Naive B cell (primary cell): ENCODE measurements around the gene MIGA1. TPM values are rescaled to one million over a fixed set of nuclear protein-coding genes. Genes with fewer than 3 reads are reported as not detected.
"Not testable (repeated sequence)": the region's sequence is repeated elsewhere in the genome, so short reads cannot be mapped to it uniquely, and the experiment has no call there.

Experiments
- ATAC-seq, 2 donors: fragments of 150-1000 bp; cut with Tn5 transposase; 2 replicates each; pipeline ENCODE4 v1.10.0; 2021; ENCODE audit warnings: low read depth in 2 of 2, mild to moderate bottlenecking in 2 of 2, moderate library complexity in 2 of 2
- DNase-seq: peaks from one replicate; pipeline ENCODE4 v3.0.0; 2022
- H3K27ac Mint-ChIP-seq, 6 donors: one replicate each; pipeline ENCODE4 v1.8.0; 2020 to 2022; ENCODE audit warnings: mild to moderate bottlenecking in 6 of 6, mixed read lengths in 6 of 6, moderate library complexity in 5 of 6, inconsistent platforms in 2 of 6
- H3K27me3 Mint-ChIP-seq, 3 donors: one replicate each; pipeline ENCODE4 v1.8.0; 2021 to 2022; ENCODE audit warnings: mixed read lengths in 3 of 3, mild to moderate bottlenecking in 1 of 3
- H3K36me3 Mint-ChIP-seq, 2 donors: one replicate each; pipeline ENCODE4 v1.8.0; 2020 to 2022; ENCODE audit warnings: mixed read lengths in 2 of 2, inconsistent platforms in 1 of 2, mild to moderate bottlenecking in 1 of 2
- H3K4me1 Mint-ChIP-seq, 3 donors: one replicate each; pipeline ENCODE4 v1.8.0; 2020 to 2022; ENCODE audit warnings: mixed read lengths in 3 of 3, inconsistent platforms in 1 of 3, mild to moderate bottlenecking in 1 of 3, moderate library complexity in 1 of 3
- H3K4me3 Mint-ChIP-seq, 8 donors: one replicate each; pipeline ENCODE4 v1.8.0; 2020 to 2022; ENCODE audit warnings: mild to moderate bottlenecking in 8 of 8, mixed read lengths in 8 of 8, moderate library complexity in 8 of 8, inconsistent platforms in 2 of 8
- H3K9me3 Mint-ChIP-seq, 7 donors: one replicate each; pipeline ENCODE4 v1.8.0; 2020 to 2022; ENCODE audit warnings: mixed read lengths in 7 of 7, mild to moderate bottlenecking in 5 of 7, inconsistent platforms in 2 of 7, moderate library complexity in 1 of 7
- polyA plus RNA-seq, 6 donors: library from polyadenylated mRNA; unstranded; fragments of 300-500 nt; fragmentation: Illumina TruSeq; gene quantifications; one replicate each; pipeline ENCODE4 v1.2.3, GENCODE V29; 2021; ENCODE audit warnings: low read depth in 6 of 6

MIGA1 gene
- polyA plus RNA-seq, 6 donors from 2014 or later = 7.4 to 15.3 (median 13.0) TPM

DNA sequence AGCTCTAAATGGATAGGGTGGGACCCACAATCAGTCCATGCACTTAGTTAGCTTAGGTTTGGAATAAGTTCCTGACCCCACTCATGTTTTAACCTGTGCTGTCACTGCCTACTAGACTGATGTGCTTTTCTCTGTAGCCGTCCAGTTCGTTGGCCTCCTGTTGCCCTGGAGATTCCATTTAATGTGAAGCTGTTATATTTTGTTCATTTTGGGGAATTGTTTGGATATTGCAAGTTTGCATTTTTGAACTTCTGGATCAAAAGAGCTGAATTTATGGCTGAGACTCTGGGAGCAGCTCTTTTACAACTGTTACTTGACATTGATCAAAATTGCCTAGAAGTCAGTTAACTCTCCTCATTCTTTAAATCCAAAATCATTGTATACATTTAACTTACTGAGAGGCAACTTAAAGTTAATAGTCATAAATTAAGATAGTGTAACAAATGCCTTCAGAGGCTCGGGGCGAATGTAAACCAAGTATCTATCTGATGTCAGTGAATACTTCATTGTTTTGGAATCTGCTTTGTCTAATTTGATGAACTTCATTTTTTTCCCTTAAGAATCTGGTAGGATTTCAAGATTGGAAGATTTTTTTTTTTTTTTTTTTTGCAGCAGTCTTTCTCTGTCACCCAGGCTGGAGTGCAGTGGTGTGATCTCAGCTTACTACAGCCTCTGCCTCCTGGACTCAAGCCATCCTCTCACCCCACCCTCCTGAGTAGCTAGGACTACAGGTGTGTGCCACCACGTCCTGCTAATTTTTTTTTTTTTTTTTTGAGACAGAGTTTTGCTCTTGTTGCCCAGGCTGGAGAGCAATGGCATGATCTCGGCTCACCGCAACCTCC, 38.1 kb downstream of the MIGA1 start:
- Mint-ChIP-seq H3K9me3 (no peaks in the 10 kb centered on the region), H3K36me3 (peaks cover 18 to 24% of the 10 kb centered on the region in 2 donors), H3K27me3 (no peaks in the 10 kb centered on the region)

DNA sequence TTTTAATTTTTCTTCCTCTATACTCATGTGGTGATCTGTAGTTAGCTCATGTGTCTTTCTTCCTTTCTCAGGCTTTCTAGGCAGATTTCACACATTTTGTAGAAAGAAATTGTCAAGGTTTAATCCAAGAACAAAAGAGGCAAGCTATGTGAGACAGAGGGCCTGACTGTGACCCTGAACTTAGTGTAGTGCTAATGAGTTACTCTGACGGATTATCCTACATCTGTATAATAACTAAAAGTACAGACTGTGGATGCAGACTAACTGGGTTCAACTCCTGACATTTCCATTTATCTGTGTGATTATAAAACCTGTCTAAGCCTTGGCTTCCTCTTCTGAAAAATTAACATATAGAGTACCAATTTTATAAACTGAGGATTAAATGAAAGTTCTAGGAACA, 40.7 kb downstream of the MIGA1 start:
- peaks cover 15 to 24% of the 10 kb centered on the region in 2 donors for H3K36me3 Mint-ChIP-seq
- H3K27ac Mint-ChIP-seq = peak overlapping the region in 1 of 6 donors; percentile 54
- peaks cover 1 to 3% (median 3%) of the 10 kb centered on the region in 3 donors for H3K4me1 Mint-ChIP-seq
- H3K27me3 Mint-ChIP-seq = no peaks in the 10 kb centered on the region
- no peak for DNase-seq
- no peak overlapping the region for H3K4me3 Mint-ChIP-seq
- ATAC-seq = no peak
- H3K9me3 Mint-ChIP-seq = no peaks in the 10 kb centered on the region

More for the DNA sequence above, 38.1 kb downstream of the MIGA1 start:
- ATAC-seq (no peak), DNase-seq (no peak)
- H3K27ac Mint-ChIP-seq = peak overlapping the region in 2 of 6 donors; percentile 32 to 75
- H3K4me3 Mint-ChIP-seq = no peak overlapping the region
- H3K4me1 Mint-ChIP-seq = no peaks in the 10 kb centered on the region

DNA sequence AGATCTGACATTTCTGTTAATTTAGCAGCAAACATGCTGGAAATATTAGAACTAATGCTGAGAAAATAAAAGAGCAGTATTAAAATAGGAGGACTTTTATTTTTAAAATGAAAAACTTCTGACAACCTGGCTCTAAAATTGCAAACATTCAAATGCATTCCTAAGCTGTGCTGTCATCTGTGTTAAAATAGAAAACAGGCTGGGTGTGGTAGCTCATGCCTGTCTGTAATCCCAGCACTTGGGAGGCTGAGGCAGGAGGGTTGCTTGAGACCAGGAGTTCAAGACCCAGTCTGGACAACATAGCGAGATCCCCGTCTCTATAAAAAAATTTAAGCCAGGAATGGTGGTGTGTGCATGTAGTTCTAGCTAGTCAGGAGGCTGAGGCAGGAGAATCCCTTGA, 44.6 kb downstream of the MIGA1 start:
- Mint-ChIP-seq H3K36me3 (peaks cover 9 to 10% of the 10 kb centered on the region in 2 donors), H3K4me1 (peaks cover 6 to 8% (median 6%) of the 10 kb centered on the region in 3 donors), H3K27me3 (no peaks in the 10 kb centered on the region), H3K27ac (no peak overlapping the region), H3K4me3 (peak overlapping the region in 1 of 8 donors; percentile 64), H3K9me3 (no peaks in the 10 kb centered on the region)
- ATAC-seq (no peak), DNase-seq (no peak)

DNA sequence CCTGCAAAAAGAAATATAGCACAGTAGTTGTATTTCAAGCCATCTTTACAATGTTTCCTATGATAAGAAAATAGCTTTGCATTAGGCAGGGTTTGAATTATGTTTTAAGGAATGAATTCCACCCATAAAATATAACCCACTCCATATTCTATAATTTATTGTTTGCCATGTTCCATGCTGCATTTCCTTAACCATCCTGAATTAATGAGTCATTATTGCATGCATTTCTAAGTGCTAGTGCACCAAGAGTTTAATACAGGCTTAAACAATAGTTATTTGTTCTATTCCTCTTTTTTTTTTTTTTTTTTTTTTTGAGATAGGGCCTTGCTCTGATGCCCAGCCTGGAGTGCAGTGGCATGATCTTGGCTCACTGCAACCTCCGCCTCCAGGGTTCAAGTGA, 45.2 kb downstream of the MIGA1 start:
- no peak for ATAC-seq

DNA sequence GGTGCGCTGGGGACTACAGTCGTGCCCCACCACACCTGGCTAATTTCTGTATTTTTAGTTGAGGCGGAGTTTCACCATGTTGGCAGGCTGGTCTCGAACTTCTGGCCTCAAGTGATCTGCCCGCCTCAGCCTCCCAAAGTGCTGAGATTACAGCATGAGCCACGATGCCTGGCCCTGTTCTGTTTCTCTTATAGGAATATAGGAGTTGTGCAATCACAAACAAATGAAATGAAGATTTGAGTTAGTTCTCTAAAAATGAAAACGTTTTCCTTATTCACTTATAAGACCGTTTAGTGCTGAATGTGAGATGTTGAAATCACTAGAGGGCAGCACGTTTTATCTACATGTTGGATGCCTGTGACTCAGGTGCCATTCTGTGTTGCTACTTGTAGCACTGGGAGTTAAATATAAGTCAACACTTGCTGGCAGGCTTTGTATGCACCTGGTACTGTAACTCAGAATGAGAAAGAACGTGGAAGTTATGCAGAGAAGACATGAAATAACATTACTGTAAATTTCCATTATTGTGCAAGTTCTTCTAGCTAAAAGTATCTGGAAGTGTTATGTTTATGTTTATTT, 45.8 kb downstream of the MIGA1 start:
- Mint-ChIP-seq H3K27me3 (no peaks in the 10 kb centered on the region), H3K27ac (peak overlapping the region in 4 of 6 donors; percentile 19 to 73 (median 53)), H3K9me3 (no peaks in the 10 kb centered on the region), H3K36me3 (peaks cover 2 to 9% of the 10 kb centered on the region in 2 donors), H3K4me3 (peak overlapping the region in 1 of 8 donors; percentile 56), H3K4me1 (peaks cover 6 to 8% (median 6%) of the 10 kb centered on the region in 3 donors)
- ATAC-seq (peak; percentile 50 to 52), DNase-seq (peak; percentile 3)

More for the DNA sequence above, 45.2 kb downstream of the MIGA1 start:
- H3K9me3 Mint-ChIP-seq = no peaks in the 10 kb centered on the region
- peak overlapping the region in 2 of 6 donors; percentile 47 to 59 for H3K27ac Mint-ChIP-seq
- peaks cover 6 to 8% (median 6%) of the 10 kb centered on the region in 3 donors for H3K4me1 Mint-ChIP-seq
- peaks cover 7 to 9% of the 10 kb centered on the region in 2 donors for H3K36me3 Mint-ChIP-seq
- H3K4me3 Mint-ChIP-seq = peak overlapping the region in 1 of 8 donors; percentile 56
- no peak for DNase-seq
- no peaks in the 10 kb centered on the region for H3K27me3 Mint-ChIP-seq

DNA sequence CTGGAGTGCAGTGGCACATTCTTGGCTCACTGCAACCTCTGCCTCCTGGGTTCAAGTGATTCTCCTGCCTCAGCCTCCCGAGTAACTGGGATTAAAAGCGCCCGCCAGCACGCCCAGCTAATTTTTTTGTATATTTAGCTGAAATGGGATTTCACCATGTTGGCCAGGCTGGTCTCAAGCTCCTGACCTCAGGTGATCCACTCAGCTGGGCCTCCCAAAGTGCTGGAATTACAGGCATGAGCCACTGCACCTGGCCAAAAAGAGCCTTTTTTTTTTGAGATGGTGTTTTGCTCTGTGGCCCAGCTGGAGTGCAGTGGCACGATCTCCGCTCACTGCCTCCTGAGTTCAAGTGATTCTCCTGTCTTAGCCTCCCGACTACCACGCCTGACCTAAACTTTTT, 47.4 kb downstream of the MIGA1 start:
- ATAC-seq = not testable (repeated sequence)

DNA sequence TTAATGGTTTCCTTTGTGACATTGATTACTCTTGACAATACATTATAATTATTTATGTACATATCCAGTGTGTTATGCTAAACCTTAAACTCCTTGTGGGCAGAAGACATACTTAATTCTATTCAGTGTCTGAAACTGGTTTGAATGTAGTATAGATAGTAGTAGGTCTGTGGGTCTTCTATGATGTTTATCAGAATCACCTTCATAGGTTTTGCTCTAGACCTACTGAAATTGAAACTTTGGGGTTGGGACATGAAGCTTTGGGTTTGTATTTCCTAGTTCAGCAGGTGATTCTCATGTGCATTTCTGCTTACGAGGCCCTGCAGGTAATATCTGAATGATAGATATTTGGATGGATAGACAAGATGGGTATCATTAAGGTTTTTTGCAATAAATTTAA, 48.6 kb downstream of the MIGA1 start:
- H3K4me3 Mint-ChIP-seq = no peak overlapping the region
- no peaks in the 10 kb centered on the region for H3K27me3 Mint-ChIP-seq
- H3K4me1 Mint-ChIP-seq = peaks cover 6 to 8% (median 6%) of the 10 kb centered on the region in 3 donors
- DNase-seq = no peak
- H3K36me3 Mint-ChIP-seq = peaks cover 0 to 8% of the 10 kb centered on the region in 2 donors
- H3K9me3 Mint-ChIP-seq = no peaks in the 10 kb centered on the region
- no peak for ATAC-seq
- H3K27ac Mint-ChIP-seq = no peak overlapping the region

More for the DNA sequence above, 47.4 kb downstream of the MIGA1 start:
- not testable (repeated sequence) for H3K4me3 Mint-ChIP-seq, H3K27me3 Mint-ChIP-seq, H3K9me3 Mint-ChIP-seq, H3K4me1 Mint-ChIP-seq, H3K27ac Mint-ChIP-seq, H3K36me3 Mint-ChIP-seq, DNase-seq

DNA sequence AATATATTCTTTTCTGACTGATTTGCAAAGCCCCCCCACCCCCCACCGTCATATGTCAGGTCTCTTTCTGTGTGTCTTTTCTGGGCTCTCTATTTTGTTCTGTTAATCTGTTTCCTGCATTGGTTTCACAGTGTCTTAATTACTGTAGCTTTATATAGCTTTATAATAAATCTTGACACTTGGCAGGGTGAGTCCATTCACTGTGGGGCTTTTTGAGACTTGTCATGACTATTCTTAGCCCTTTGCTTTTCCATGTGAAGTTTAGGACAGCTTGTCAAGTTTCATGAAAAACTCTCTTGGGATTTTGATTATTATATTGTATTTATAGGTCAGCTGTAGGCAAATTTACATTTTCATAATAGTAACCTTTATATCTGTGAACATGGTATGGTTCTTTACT, 50.4 kb downstream of the MIGA1 start:
- Mint-ChIP-seq H3K4me3 (no peak overlapping the region), H3K36me3 (peaks cover 0 to 6% of the 10 kb centered on the region in 2 donors), H3K9me3 (no peaks in the 10 kb centered on the region), H3K4me1 (peaks cover 5 to 8% (median 6%) of the 10 kb centered on the region in 3 donors), H3K27ac (peak overlapping the region in 1 of 6 donors; percentile 20), H3K27me3 (no peaks in the 10 kb centered on the region)
- ATAC-seq (no peak), DNase-seq (no peak)

DNA sequence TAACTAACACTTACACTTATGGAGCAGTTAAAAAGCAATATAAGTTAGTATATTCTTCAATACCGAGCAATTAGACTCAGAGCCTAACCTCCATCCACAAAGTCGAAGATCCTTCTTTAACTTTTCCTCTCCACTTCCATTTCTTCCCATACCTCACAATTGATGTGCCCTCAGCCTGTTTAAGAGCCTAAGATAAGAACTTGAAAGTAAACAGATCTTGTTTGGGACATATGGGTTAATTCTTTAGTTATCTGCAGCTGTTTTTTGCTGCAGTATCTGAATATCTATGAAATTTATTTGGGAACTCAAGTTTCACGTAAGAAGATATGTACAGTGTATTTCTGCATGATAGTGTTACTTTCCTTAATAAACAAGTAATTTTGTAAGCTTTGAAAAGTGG, 51.5 kb downstream of the MIGA1 start:
- peaks cover 0 to 4% (median 0%) of the 10 kb centered on the region in 3 donors for H3K4me1 Mint-ChIP-seq
- no peak overlapping the region for H3K27ac Mint-ChIP-seq
- H3K27me3 Mint-ChIP-seq = no peaks in the 10 kb centered on the region
- DNase-seq = no peak
- peaks cover 0 to 6% of the 10 kb centered on the region in 2 donors for H3K36me3 Mint-ChIP-seq
- no peak overlapping the region for H3K4me3 Mint-ChIP-seq
- H3K9me3 Mint-ChIP-seq = no peaks in the 10 kb centered on the region
- no peak for ATAC-seq

DNA sequence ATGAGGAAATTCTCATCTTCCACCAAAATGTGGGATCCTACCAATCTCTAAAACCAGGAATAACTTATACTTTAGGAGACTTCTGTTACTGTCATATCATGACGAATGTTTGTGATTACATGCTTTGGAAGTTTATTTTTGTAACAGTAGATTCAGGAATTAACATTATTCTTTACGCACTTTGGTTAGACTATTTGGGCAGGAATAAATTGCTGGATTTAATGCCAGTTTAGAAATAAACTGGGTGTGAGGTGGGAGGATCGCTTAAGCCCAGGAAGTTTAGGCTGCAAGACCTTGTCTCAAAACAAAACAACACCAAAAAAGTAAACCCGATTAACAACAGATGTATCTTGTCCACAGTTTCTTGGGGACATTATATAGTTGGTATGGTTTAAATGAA, 52.1 kb downstream of the MIGA1 start:
- Mint-ChIP-seq H3K36me3 (peaks cover 0 to 6% of the 10 kb centered on the region in 2 donors), H3K27ac (peak overlapping the region in 1 of 6 donors; percentile 65), H3K9me3 (no peaks in the 10 kb centered on the region)

DNA sequence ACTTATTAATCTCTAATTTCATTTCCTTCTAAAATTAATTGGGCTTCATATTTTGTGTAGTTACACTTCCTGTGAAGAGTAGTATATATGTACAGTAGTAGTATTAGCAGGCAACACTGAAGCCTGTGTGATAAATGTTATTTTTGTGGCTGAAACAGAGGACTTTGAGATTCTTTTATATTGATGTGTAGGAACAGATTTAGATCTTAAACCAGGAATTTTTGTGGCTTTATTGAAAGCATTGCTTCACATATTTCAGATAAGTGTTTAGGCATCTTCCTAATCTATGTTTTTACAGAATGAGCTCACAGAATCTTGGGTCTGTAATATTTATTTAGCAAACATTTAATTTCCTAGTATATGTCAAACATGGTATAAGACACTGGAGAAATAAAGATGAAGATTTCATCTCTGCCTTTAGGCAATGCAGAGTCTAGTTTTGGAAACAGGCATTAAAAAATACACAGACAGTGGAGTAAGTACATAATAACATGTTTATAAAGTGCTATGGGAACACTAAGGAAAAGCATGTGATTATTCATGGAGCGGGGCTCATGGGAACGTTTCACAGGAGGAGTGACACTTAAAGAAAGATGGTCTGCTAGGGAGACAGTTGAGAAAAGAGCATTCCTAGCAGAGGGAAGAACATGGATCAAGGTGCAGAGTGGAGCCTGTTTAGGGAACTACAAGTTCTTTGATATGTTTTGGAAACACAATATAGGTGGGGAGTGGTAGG, 52.7 kb downstream of the MIGA1 start:
- Mint-ChIP-seq H3K36me3 (peaks cover 0 to 6% of the 10 kb centered on the region in 2 donors), H3K9me3 (no peaks in the 10 kb centered on the region), H3K27me3 (no peaks in the 10 kb centered on the region), H3K27ac (peak overlapping the region in 2 of 6 donors; percentile 51 to 56), H3K4me1 (peaks cover 0 to 4% (median 0%) of the 10 kb centered on the region in 3 donors), H3K4me3 (no peak overlapping the region)
- DNase-seq = no peak
- no peak for ATAC-seq

More for the DNA sequence above, 52.1 kb downstream of the MIGA1 start:
- ATAC-seq (no peak), DNase-seq (no peak)
- Mint-ChIP-seq H3K4me1 (peaks cover 0 to 4% (median 0%) of the 10 kb centered on the region in 3 donors), H3K4me3 (no peak overlapping the region), H3K27me3 (no peaks in the 10 kb centered on the region)

DNA sequence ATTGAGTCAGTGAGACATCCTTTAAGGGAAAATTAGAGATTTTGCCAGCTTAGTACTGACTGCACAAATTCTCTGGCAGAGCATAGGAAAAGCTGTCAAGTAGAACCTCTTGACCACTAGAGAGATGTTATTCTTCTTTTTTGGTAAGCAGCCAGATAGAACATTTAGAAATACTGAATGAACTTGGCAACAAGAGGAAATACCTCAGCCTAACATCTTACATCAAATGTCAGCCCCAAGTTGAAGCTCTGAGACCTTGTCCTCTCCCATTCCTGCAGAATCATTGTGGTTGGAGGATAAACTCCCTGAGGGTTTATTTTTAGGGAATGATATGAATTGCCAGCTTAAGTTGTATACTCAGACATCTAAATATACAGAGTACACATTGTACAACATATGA, 53.5 kb downstream of the MIGA1 start:
- Mint-ChIP-seq H3K4me3 (no peak overlapping the region), H3K27me3 (no peaks in the 10 kb centered on the region), H3K36me3 (peaks cover 0 to 6% of the 10 kb centered on the region in 2 donors), H3K9me3 (no peaks in the 10 kb centered on the region), H3K27ac (no peak overlapping the region), H3K4me1 (no peaks in the 10 kb centered on the region)
- no peak for ATAC-seq
- DNase-seq = no peak

DNA sequence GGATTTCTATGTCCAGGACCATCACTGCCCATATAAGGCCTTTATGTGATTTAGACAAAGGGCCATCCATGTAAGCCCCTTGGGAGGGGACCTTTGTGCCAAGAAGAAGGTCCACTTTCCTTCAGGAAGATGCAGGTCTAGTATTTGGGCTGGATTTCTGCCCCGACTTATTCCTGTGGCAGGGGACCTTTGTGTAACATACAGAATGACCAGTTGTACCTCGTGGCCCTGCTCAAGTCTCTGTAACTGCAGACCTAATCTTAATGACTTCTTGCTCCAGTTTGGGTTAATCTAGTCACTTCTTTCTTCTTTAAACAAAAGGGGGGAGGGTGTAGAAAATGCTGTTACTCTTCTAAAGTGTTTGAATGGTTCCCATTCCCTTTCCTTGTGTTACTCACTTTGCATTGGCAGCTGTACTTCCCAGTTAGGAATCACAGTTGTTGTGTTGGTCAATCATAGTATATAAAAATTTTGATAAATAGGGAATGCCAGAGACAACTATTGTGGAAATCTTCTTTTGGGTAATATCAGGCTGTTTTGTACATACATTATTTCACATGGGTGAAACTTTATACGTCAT, 54.2 kb downstream of the MIGA1 start:
- Mint-ChIP-seq H3K4me3 (no peak overlapping the region), H3K9me3 (no peaks in the 10 kb centered on the region), H3K27ac (peak overlapping the region in 1 of 6 donors; percentile 6), H3K4me1 (no peaks in the 10 kb centered on the region), H3K27me3 (no peaks in the 10 kb centered on the region), H3K36me3 (peaks cover 0 to 6% of the 10 kb centered on the region in 2 donors)
- ATAC-seq (no peak), DNase-seq (no peak)
